ENCODE data around the gene RPRD2.

Gene RPRD2

DNA sequence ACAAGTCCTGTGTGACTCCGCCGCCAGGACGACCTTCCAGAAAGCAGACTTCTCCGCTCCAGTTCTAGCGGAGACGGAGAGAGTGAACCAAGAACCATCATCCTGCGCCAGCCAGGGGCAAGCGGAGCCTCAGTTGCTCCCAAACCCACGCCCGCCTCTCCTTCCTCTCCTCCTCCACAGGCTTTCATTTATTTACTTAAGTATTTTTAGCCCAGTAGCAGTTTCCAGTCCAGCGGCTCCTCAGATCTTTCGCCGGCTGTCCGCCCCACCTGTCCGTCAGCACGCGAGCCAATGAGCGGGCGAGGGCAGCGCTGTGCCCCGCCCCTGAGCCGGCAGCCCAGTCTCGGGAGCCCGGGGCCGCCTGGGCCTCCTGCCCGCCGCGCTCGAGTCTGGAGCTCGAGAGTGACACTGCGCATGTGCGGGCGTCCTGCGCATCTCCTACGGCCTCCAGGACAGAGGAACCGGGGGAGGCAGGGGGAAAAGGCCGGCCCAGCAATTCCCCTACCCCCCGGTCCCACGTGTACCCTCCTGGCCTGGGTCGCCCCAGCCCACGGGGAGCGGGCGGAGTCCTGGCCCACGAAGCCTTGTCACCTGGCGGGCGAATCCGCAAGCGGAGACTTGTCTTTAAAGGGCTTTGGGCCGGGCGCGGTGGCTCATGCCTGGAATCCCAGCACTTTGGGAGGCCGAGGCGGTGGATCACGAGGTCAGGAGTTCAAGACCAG is 151.5 kb downstream of the RPRD2 start, which contains the start of gene FALEC:
FALEC (plus strand) TSS at position 425 of the 722 bp plus-strand sequence.
- DNase-seq = peak; percentile 98
- Histone ChIP-seq H3K27me3 (ENCODE audit: insufficient read depth, low read length, poor library complexity) (no peaks in the 10 kb centered on the region), H3K79me1 (ENCODE audit: low read length) (no peaks in the 10 kb centered on the region), H3K56ac (ENCODE audit: low read length) (peak within 1 kb of the TSS; percentile 97), H4K8ac (ENCODE audit: low read depth, low read length) (no peak within 1 kb of the TSS), H2BK120ac (ENCODE audit: low read depth, low read length) (no peak within 1 kb of the TSS), H2AK5ac (ENCODE audit: low read length) (no peak within 1 kb of the TSS), H3K18ac (ENCODE audit: low read length) (peak within 1 kb of the TSS; percentile 63), H3K23ac (ENCODE audit: low read length) (no peak within 1 kb of the TSS), H3K4me2 (ENCODE audit: low read length) (peak within 1 kb of the TSS; percentile 89), H2BK15ac (replicated peaks; ENCODE audit: low read depth) (no peak within 1 kb of the TSS), H3K4me1 (ENCODE audit: control insufficient read depth, low read depth, low read length) (no peaks in the 10 kb centered on the region), H3K9ac (ENCODE audit: low read length) (peak within 1 kb of the TSS; percentile 96), H3K4me3 (ENCODE audit: low read length) (peak within 1 kb of the TSS; percentile 73), H3K4ac (ENCODE audit: low read depth, low read length) (peak within 1 kb of the TSS; percentile 47), H4K5ac (ENCODE audit: low read length) (no peak within 1 kb of the TSS), H3K79me2 (ENCODE audit: control insufficient read depth, insufficient read depth, low read length) (no peaks in the 10 kb centered on the region), H3K36me3 (ENCODE audit: control insufficient read depth, insufficient read depth, low read length) (no peaks in the 10 kb centered on the region), H3K27ac (ENCODE audit: low read depth, low read length) (peak within 1 kb of the TSS; percentile 34), H2BK5ac (ENCODE audit: low read length) (no peak within 1 kb of the TSS)
- no CpG with 5 or more reads among the region's 54 CpGs for WGBS (ENCODE audit: extremely low coverage, insufficient coverage, low lambda C conversion rate)

GRCh38 chr1:150516050-150516591 is 152.2 kb downstream of the RPRD2 start:
- no CpG with 5 or more reads among the region's 19 CpGs for WGBS (ENCODE audit: extremely low coverage, insufficient coverage, low lambda C conversion rate)
- peak; percentile 50 for DNase-seq
- no peak overlapping the region for H2BK5ac ChIP-seq (ENCODE audit: low read length)
- no peaks in the 10 kb centered on the region for H3K79me1 ChIP-seq (ENCODE audit: low read length)
- peak overlapping the region; percentile 62 for H3K9ac ChIP-seq (ENCODE audit: low read length)
- no peaks in the 10 kb centered on the region for H3K4me1 ChIP-seq (ENCODE audit: control insufficient read depth, low read depth, low read length)
- no peak overlapping the region for H3K4me3 ChIP-seq (ENCODE audit: low read length)
- H3K36me3 ChIP-seq (ENCODE audit: control insufficient read depth, insufficient read depth, low read length) = no peaks in the 10 kb centered on the region
- H2BK120ac ChIP-seq (ENCODE audit: low read depth, low read length) = no peak overlapping the region
- H3K18ac ChIP-seq (ENCODE audit: low read length) = no peak overlapping the region
- H3K79me2 ChIP-seq (ENCODE audit: control insufficient read depth, insufficient read depth, low read length) = no peaks in the 10 kb centered on the region
- no peaks in the 10 kb centered on the region for H3K27me3 ChIP-seq (ENCODE audit: insufficient read depth, low read length, poor library complexity)
- no peak overlapping the region for H4K5ac ChIP-seq (ENCODE audit: low read length)
- H3K23ac ChIP-seq (ENCODE audit: low read length) = no peak overlapping the region
- no peak overlapping the region for H4K8ac ChIP-seq (ENCODE audit: low read depth, low read length)
- no peak overlapping the region for H3K4ac ChIP-seq (ENCODE audit: low read depth, low read length)
- no peak overlapping the region for H2AK5ac ChIP-seq (ENCODE audit: low read length)
- H3K27ac ChIP-seq (ENCODE audit: low read depth, low read length) = no peak overlapping the region
- H3K4me2 ChIP-seq (ENCODE audit: low read length) = peak overlapping the region; percentile 25
- H2BK15ac ChIP-seq (replicated peaks; ENCODE audit: low read depth) = no peak overlapping the region
- peak overlapping the region; percentile 59 for H3K56ac ChIP-seq (ENCODE audit: low read length)

DNA sequence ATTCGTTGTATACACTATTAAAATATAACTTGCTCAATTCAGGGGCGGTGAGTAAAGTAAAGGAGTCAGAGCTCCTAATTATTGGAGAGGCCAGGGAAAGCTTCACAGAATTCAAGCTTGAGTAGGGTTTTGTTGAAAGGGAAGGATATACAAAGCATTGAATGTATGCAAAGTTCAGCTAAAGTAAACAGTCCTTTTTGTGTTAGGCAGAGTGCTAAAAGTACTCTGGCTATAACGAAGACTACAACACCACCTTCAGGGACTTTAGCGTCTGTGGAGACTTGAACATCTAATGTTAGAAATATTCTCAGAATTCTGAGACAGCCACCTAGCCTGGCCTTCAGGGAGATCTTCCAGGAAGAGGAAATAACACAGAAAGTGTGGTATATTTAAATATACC is 152.7 kb downstream of the RPRD2 start:
- Histone ChIP-seq H3K4ac (ENCODE audit: low read depth, low read length) (no peak overlapping the region), H2BK5ac (ENCODE audit: low read length) (no peak overlapping the region), H2BK15ac (replicated peaks; ENCODE audit: low read depth) (no peak overlapping the region), H3K18ac (ENCODE audit: low read length) (no peak overlapping the region), H3K23ac (ENCODE audit: low read length) (no peak overlapping the region), H3K4me2 (ENCODE audit: low read length) (no peak overlapping the region), H3K79me2 (ENCODE audit: control insufficient read depth, insufficient read depth, low read length) (no peaks in the 10 kb centered on the region), H3K4me3 (ENCODE audit: low read length) (no peak overlapping the region), H3K56ac (ENCODE audit: low read length) (peak overlapping the region; percentile 59), H3K36me3 (ENCODE audit: control insufficient read depth, insufficient read depth, low read length) (no peaks in the 10 kb centered on the region), H3K27me3 (ENCODE audit: insufficient read depth, low read length, poor library complexity) (no peaks in the 10 kb centered on the region), H4K5ac (ENCODE audit: low read length) (no peak overlapping the region), H3K9ac (ENCODE audit: low read length) (peak overlapping the region; percentile 62), H2BK120ac (ENCODE audit: low read depth, low read length) (no peak overlapping the region), H3K27ac (ENCODE audit: low read depth, low read length) (no peak overlapping the region), H3K79me1 (ENCODE audit: low read length) (no peaks in the 10 kb centered on the region), H4K8ac (ENCODE audit: low read depth, low read length) (no peak overlapping the region), H2AK5ac (ENCODE audit: low read length) (no peak overlapping the region), H3K4me1 (ENCODE audit: control insufficient read depth, low read depth, low read length) (no peaks in the 10 kb centered on the region)
- no peak for DNase-seq
- no CpG with 5 or more reads among the region's 4 CpGs for WGBS (ENCODE audit: extremely low coverage, insufficient coverage, low lambda C conversion rate)

- Histone ChIP-seq H3K27me3 (ENCODE audit: insufficient read depth, low read length, poor library complexity) (no peaks in the 10 kb centered on the region), H2BK120ac (ENCODE audit: low read depth, low read length) (no peak overlapping the region), H3K79me1 (ENCODE audit: low read length) (no peaks in the 10 kb centered on the region), H3K36me3 (ENCODE audit: control insufficient read depth, insufficient read depth, low read length) (no peaks in the 10 kb centered on the region), H2BK15ac (replicated peaks; ENCODE audit: low read depth) (no peak overlapping the region), H3K4me3 (ENCODE audit: low read length) (no peak overlapping the region), H4K5ac (ENCODE audit: low read length) (no peak overlapping the region), H3K9ac (ENCODE audit: low read length) (no peak overlapping the region), H3K4ac (ENCODE audit: low read depth, low read length) (no peak overlapping the region), H3K56ac (ENCODE audit: low read length) (no peak overlapping the region), H3K79me2 (ENCODE audit: control insufficient read depth, insufficient read depth, low read length) (no peaks in the 10 kb centered on the region), H3K4me2 (ENCODE audit: low read length) (no peak overlapping the region), H2AK5ac (ENCODE audit: low read length) (no peak overlapping the region), H3K18ac (ENCODE audit: low read length) (no peak overlapping the region), H2BK5ac (ENCODE audit: low read length) (no peak overlapping the region), H3K27ac (ENCODE audit: low read depth, low read length) (no peak overlapping the region), H4K8ac (ENCODE audit: low read depth, low read length) (no peak overlapping the region), H3K23ac (ENCODE audit: low read length) (no peak overlapping the region), H3K4me1 (ENCODE audit: control insufficient read depth, low read depth, low read length) (no peaks in the 10 kb centered on the region)
- no CpG with 5 or more reads among the region's 1 CpG for WGBS (ENCODE audit: extremely low coverage, insufficient coverage, low lambda C conversion rate)
- DNase-seq = no peak
Observed at GRCh38 chr1:150521196-150521968, 157.4 kb downstream of the RPRD2 start.

DNA sequence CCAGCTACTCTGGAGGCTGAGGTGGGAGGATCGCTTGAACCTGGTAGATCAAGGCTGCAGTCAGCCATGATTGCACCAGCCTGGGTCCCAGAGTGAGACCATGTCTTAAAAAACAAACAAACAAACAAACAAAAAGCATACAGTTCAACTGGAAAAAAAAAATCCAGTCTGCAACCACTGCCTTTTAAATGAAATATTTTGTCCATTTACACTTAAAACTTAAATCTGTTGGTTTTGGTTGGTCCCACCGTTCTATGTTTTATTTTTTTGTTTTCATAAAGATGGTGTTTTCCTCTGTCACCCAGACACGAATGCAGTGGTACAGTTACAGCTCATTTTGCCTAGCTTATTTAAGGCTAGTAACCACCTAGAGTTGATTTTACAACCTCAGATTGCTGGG is 161.4 kb downstream of the RPRD2 start:
- DNase-seq = no peak
- no peak overlapping the region for H3K4me3 ChIP-seq (ENCODE audit: low read length)
- WGBS (ENCODE audit: extremely low coverage, insufficient coverage, low lambda C conversion rate) = no CpG with 5 or more reads among the region's 3 CpGs
- no peak overlapping the region for H3K23ac ChIP-seq (ENCODE audit: low read length)
- H4K5ac ChIP-seq (ENCODE audit: low read length) = no peak overlapping the region
- no peak overlapping the region for H3K9ac ChIP-seq (ENCODE audit: low read length)
- no peaks in the 10 kb centered on the region for H3K79me2 ChIP-seq (ENCODE audit: control insufficient read depth, insufficient read depth, low read length)
- H3K79me1 ChIP-seq (ENCODE audit: low read length) = no peaks in the 10 kb centered on the region
- H3K27me3 ChIP-seq (ENCODE audit: insufficient read depth, low read length, poor library complexity) = no peaks in the 10 kb centered on the region
- H2AK5ac ChIP-seq (ENCODE audit: low read length) = no peak overlapping the region
- no peak overlapping the region for H3K4me2 ChIP-seq (ENCODE audit: low read length)
- no peaks in the 10 kb centered on the region for H3K36me3 ChIP-seq (ENCODE audit: control insufficient read depth, insufficient read depth, low read length)
- no peak overlapping the region for H2BK5ac ChIP-seq (ENCODE audit: low read length)
- H3K56ac ChIP-seq (ENCODE audit: low read length) = no peak overlapping the region
- H4K8ac ChIP-seq (ENCODE audit: low read depth, low read length) = no peak overlapping the region
- H2BK15ac ChIP-seq (replicated peaks; ENCODE audit: low read depth) = no peak overlapping the region
- H3K27ac ChIP-seq (ENCODE audit: low read depth, low read length) = no peak overlapping the region
- H3K4ac ChIP-seq (ENCODE audit: low read depth, low read length) = no peak overlapping the region
- no peak overlapping the region for H2BK120ac ChIP-seq (ENCODE audit: low read depth, low read length)
- no peak overlapping the region for H3K18ac ChIP-seq (ENCODE audit: low read length)
- H3K4me1 ChIP-seq (ENCODE audit: control insufficient read depth, low read depth, low read length) = no peaks in the 10 kb centered on the region
